Neural cell (in vitro differentiated cells): ENCODE measurements around the gene MRRF.

Experiments
- CTCF ChIP-seq: fragments of 450-650 bp; IDR thresholded peaks from 2 replicates; pipeline ENCODE4 v1.5.1; 2014; ENCODE audit warnings: antibody characterized with exemption, mild to moderate bottlenecking, moderate library complexity; ENCODE audit not compliant: poor library complexity, severe bottlenecking
- EP300 ChIP-seq: fragments of 450-650 bp; conservative IDR thresholded peaks from 2 replicates; pipeline ENCODE4 v1.6.1; 2014; ENCODE audit warnings: antibody characterized with exemption, mild to moderate bottlenecking, moderate library complexity; ENCODE audit not compliant: poor library complexity, severe bottlenecking
- EZH2 ChIP-seq: fragments of 200-600, 300-800 bp; shearing (Covaris generic), sonication (generic); IDR thresholded peaks from 2 replicates; pipeline ENCODE4 v1.6.1; 2014; ENCODE audit warnings: antibody characterized with exemption, low read length, borderline replicate concordance, mild to moderate bottlenecking; ENCODE audit not compliant: insufficient read depth, poor library complexity, severe bottlenecking
- POLR2AphosphoS5 ChIP-seq: IDR thresholded peaks from 2 replicates; pipeline ENCODE4 v1.6.1; 2012
- RAD21 ChIP-seq: fragments of 450-650 bp; conservative IDR thresholded peaks from 2 replicates; pipeline ENCODE4 v1.6.1; 2014; ENCODE audit warnings: antibody characterized with exemption, mild to moderate bottlenecking, moderate library complexity
- REST ChIP-seq: IDR thresholded peaks from 2 replicates; pipeline ENCODE4 v1.6.1; 2012; ENCODE audit warnings: borderline replicate concordance
- SMC3 ChIP-seq: fragments of 450-650 bp; conservative IDR thresholded peaks from 2 replicates; pipeline ENCODE4 v1.6.1; 2014; ENCODE audit warnings: antibody characterized with exemption, mild to moderate bottlenecking, moderate library complexity; ENCODE audit not compliant: poor library complexity

GRCh38 chr9:122216798-122217418 lies 47.8 kb upstream of the MRRF start:
- TF ChIP-seq EP300 (no peak), POLR2AphosphoS5 (no peak), CTCF (no peak), SMC3 (no peak), REST (no peak), EZH2 (no peak), RAD21 (no peak)
